ENCODE measurements around the gene CEP70. TPM values are rescaled to one million over a fixed set of nuclear protein-coding genes. Genes with fewer than 3 reads are reported as not detected.
"Not testable (repeated sequence)": the region's sequence is repeated elsewhere in the genome, so short reads cannot be mapped to it uniquely, and the experiment has no call there.

The CEP70 gene
- total RNA-seq, 1 experiment from 2014 or later: 35.3 TPM

DNA sequence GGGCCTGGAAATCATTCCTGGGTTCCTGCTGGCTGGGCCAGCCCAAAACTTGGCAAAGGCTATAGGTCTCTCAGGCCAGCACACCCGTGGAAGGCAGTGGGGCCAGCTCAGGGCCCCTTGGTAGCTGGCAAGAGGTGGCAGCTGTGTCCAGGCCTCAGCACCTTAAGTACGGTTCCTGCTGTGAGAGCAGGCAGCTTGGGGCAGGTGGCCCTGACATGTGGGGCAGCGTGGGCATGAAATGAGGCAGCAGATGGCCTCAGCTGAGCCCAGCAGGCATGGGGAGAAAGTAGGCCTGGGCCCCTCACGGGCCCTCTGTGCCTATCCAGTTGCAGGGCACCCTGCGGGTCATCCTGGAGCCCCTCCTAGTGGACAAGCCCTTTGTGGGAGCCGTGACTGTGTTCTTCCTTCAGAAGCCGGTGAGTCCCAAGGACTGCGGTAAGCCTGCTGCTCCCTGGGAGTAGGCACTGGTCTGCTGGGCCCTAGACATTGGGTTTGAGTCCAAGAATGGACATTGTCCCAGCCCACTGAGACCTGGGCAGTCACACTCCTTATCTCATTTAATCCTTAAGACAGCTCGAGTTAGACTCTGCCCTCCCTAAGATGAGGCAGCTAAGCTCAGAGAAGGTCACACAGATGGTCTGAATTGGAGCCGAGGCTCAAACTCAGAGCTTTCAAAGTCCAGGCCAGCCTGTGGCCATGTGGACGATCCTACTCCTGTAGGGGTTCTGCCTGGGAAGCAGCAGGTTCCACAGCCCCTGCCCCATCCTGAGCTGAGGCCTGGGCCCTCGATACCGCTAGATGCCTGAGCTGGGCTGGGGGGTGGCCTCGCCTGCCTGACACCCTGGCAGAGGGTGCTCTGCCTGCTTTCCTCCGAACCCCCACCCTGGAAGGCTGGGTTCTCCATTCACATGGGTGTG, 134.2 kb downstream of the CEP70 start:
- peak; percentile 47 for DNase-seq (ENCODE audit: low spot score)
- in situ Hi-C loops (cut with HindIII; ENCODE audit: low sequenced_read_pairs): no loop called here

DNA sequence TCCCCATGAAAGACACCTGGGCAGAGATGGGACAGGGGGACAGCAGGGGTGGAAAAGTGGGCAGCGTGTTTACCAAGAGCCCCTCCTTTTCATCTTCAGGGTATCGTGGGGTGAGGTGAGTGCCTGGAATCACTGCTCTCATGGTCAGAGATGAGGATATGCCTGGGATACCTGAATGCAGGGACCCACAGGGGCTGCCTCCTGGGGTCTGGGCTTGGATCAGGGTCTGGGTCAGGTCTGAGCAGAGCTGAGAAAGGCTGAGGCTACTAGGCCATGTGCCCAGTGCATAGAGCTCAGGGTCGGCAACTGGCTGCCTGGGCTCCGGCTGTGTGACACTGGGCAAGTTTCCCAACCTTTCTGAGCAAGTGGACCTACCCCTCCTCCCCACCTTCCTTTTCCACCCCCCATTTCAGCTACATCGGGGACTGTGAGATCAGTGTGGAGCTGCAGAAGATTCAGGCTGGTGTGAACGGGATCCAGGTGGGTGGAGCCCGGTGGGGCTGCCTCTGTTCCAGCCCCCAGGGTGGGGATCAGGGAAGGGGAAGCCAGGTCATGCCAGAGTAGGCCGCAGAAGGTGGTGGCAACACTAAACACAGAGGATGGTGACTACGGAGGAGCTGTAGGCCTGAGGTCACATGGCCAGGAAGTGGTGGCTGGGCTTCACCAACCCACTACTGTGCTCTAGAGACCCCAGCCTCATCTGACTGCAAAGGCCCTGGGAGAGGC, 135.1 kb downstream of the CEP70 start:
- in situ Hi-C loops (cut with HindIII; ENCODE audit: low sequenced_read_pairs): no loop called here
- DNase-seq (ENCODE audit: low spot score): no peak

DNA sequence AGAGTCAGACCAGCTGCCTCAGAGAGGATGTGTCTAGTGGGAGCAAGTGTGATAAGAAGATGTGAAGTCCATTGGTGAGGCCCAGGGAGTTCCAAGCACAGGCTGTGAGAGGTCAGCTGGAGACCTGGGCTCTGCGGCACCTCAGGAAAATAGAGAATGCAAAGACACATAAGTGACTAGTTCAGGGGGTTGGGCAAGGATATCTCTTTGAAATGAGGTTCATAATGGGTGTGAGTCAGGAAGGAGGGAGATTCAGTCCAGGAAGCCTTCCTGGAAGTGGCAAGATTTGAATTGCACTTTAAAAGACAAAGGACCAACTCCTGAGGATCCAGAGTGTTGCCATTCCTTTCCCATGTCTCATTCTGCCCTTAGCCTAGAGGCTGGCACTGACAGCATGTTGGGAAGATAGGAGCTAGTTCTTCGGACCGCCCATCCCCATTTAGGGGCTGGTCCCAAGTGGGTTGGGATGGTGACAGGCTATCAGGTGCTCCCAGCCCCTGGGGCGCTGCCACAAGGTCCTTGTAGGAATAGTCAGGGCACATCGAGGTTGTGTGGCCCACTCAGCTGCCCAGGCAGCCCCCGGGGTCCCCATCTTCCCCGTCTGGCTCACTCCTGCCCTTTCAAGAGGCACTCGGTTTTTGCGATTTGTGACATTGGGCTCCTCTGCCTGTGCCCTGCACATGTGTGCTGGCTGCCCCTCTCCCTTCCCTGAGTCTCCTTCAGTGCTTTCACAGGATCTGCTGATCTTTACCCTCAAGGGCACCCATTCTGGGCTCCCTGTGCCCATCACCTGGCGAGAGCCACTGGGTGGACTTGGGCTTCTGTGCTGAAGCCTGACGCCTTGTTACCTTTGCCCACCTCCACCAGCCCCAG, 136.0 kb downstream of the CEP70 start:
- DNase-seq (ENCODE audit: low spot score): no peak
- in situ Hi-C loops (cut with HindIII; ENCODE audit: low sequenced_read_pairs): no loop called here

DNA sequence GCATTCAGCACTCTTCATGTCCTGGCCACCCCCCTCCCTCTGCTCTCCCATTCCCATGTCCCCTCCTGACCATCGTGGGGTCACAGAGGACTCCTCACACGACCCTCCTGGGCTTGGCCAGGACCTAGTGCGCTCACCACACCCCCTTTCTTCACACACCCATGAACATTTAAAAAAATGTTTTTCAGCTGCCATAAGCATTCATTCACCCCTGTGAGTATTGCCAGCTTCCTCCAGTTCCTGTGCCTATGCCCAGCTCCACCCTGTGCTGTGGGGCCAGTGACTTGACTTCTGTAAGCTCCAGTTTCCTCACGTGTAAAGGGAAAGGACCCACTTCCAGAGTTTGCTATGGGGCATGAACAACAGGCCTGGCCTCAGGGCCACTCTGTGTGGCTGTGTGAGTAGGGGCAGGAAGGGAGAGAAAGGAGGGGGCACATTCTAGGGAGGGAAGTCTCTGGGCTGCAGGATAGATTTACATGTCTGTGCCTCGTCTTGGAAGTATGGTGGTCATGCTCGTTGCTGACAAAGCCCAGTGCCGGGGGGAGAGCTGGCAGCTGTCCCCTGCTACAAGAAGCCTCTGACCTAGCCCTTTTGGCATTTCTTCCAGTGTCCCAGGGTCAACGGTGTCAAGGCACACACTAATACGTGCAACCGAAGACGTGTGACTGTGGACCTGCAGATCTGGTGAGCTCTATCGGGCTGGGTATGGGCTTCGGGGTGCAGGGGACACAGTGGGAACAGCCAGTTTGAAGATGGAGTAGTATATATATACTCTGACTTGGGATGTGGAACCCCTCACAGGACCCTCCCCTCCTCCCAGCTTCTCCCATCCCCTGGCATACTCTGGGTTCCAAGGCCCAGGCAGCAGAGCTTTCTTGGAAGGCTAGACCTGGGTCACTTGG, 136.8 kb downstream of the CEP70 start:
- no peak for DNase-seq (ENCODE audit: low spot score)
- in situ Hi-C loops (cut with HindIII; ENCODE audit: low sequenced_read_pairs): no loop called here

DNA sequence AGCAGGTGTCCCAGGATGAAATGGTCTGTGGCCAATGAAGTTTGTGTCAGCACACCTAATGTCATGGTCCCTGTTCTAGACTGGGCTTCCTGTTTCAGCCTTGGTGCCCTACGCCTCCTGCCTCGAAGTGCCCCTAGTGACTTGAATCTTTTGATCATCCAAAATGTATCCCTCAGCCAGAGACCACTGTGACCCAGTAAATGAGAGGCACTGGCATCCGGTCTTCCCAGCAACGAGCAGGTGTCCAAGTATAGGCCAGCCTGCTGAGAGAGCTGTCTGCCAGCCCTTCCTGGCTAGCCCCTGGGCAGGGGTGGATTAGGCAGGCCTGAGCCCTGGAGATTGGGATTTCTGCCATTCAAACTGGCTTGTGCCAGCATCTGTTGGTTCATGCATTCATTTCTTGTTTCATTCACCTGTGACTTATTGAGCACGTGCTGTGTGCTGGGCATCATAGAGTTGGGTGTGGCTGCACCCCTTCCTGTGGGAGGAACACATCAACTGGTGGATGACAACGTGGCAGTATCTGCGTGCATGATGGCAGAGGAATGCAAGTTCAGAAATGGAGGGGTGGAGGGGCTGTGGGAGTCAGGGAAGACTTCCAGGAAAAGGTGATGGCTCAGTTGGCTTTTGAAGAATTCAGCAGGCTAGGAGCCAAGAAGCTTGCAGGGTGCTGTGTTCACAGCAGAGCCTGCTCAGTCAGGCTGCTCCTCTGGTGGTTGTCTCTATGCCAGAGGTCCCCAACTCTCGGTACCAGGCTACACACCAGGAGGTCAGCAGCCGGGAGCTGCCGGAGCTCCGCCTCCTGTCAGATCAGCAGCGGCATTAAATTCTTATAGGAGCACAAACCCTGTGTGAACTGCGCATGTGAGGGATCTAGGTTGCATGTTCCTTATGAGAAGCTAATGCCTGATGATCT, 138.0 kb downstream of the CEP70 start:
- in situ Hi-C loops (cut with HindIII; ENCODE audit: low sequenced_read_pairs): no loop called here
- DNase-seq (ENCODE audit: low spot score): peak; percentile 48

DNA sequence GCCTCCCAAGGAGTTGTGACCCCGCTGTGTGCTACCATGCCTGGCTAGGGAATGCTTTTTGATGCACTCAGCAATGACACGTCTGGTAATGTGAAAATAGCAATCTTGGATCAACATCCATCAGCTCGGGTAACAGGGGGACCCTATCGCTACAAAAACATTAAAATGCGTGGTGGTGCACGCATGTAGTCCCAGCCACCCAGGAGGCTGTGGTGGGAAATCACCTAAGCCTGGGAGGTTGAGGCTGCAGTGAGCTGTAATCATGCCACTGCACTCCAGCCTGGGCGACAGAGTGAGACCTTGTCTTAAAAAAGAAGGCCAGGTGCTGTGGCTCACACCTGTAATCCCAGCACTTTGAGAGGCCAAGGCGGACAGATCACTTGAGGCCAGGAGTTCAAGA, 140.1 kb downstream of the CEP70 start:
- in situ Hi-C loops (cut with HindIII; ENCODE audit: low sequenced_read_pairs): not testable (repeated sequence)

DNA sequence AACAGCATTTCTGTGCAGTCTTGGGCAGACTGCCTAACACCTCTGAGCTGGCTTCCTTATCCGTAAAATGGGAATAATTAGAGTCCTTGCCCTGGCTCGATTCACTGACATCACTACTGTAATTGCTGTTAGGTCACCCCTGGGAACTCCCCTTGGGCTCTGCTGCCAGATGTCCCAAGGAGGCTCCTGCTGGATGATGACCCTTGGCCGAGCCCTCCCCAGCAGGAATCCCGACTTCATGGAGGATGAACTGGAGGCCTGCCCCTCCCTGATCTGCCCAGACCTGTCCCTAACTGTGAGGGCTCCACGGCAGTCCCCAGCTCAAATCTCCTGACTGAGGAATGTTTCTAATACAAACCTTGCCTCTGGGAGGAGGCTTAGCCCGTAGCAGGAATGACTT, 141.6 kb downstream of the CEP70 start:
- in situ Hi-C loops (cut with HindIII; ENCODE audit: low sequenced_read_pairs): no loop called here
- DNase-seq (ENCODE audit: low spot score): no peak

More for the DNA sequence above, 140.1 kb downstream of the CEP70 start:
- not testable (repeated sequence) for DNase-seq (ENCODE audit: low spot score)

DNA sequence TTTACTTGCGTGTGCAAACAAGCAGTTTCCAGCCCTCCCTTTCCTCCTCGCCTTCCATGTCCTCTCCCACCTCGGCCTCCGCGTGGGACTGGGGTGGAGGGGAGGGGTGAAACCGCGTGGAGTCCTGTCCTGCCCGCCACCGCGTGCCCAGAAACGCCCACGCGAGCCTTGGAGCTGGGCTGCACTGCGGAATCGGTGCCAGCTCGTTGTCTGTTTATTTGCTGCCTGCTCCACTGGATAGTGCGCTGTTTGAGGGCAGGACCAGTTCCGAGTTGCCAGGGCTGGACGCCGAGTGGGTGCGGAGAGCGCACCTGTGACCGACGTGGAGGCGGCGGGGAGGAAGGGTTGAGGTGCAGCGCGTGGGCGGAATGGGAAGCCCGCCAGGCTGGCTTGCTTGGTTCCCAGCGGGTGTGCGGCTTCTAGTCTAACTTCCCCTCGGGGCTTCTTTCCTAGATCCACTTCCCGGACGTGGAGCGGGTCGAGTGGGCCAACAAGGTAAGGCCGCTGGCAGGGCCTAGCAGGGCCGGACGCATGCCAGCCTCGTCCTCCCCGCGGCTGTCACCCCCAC, 142.4 kb downstream of the CEP70 start:
- DNase-seq (ENCODE audit: low spot score): no peak
- in situ Hi-C loops (cut with HindIII; ENCODE audit: low sequenced_read_pairs): no loop called here

DNA sequence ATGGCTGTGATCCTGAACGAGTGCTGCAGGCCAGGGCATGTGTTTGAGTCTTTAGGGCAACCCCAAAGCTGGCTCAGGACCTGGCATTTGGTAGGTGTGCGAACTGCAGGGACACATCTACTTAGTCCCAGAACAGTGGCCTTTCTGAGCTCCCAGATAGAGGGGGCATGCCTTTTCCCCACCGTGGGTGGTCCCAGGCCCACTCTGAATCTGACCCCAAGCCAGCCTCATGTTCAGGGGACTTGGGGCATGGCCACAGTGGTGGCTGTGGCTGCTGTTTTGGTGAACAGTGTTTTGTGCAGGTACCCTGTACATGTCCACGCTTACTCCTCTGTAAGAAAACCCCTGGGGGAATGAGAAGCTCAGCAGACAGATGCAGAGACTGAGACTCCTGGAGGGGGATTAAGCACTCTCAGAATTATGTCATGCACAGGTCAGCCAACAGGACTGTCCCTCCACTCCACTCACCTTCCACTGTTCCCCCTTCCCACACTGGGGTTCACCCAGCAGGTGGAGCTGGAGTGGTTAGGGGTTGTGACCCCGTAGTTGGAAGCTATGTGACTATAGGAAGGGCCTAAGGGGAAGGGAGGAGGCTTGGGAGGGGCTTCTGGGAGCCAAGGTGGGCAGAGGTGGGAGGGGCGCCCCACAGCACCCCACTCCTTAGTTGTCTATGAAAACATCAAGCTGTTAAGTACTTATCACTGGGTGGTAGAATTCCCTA, 143.2 kb downstream of the CEP70 start:
- in situ Hi-C loops (cut with HindIII; ENCODE audit: low sequenced_read_pairs): no loop called here
- DNase-seq (ENCODE audit: low spot score): no peak

DNA sequence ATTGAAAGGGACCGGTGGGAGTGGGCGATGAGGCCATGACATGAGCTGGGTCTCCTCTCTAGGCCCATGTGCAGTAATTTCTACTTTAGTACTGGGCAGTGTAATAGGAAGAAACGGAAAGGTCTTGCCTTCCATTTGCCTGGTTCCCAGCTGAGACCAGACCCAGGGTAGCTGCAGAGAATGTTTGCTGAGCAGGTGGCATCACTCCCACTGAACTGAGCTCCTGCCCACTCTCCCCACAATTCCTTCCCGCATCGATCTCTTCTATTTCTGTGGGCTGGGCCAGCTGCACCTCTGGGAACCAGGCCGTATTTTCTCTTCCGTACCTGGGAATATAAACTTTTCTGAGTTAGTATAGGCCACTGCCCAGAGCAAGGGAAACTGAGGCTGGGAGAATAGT, 143.9 kb downstream of the CEP70 start:
- DNase-seq (ENCODE audit: low spot score): no peak

DNA sequence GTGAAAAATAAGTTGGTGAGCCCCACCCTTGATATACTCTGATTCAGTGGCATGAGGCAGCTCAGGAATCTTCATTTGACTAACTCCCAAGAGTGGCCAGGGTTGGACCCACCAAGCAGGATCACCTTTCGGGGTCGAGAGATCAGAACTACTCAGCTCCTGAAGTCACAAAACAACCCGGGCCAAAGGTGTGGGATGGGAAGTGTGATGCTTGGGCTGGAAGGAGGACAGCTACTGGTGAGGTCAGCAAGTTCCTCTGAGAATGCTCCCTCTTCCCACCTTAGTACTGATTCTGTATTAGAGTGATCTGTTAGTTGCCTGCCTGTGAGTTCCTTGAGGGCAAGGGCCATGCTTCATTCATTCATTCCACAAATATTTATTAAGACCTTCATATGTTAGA, 144.6 kb downstream of the CEP70 start:
- DNase-seq (ENCODE audit: low spot score): no peak

More for the DNA sequence above, 143.9 kb downstream of the CEP70 start:
- in situ Hi-C loops (cut with HindIII; ENCODE audit: low sequenced_read_pairs): no loop called here

DNA sequence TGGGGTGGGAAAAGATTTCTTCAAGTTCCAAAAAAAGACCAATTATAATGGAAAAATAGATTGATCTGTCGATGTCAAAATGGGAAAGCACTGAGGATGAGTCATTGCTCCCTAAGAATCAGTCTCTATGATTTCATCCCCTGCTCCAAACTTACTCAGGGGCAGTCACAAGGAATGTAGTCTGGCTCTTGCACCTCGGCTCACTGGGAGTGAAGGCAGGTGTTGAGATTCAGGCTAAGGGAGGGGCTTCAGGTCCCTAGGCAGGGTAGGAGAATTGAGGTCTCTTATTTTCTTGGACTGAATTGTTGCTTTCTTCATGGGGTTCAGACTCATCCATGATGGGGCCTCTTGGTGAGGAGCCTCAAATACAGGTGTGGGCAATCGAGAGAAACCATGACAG, 145.4 kb downstream of the CEP70 start:
- DNase-seq (ENCODE audit: low spot score): no peak
- in situ Hi-C loops (cut with HindIII; ENCODE audit: low sequenced_read_pairs): no loop called here

More for the DNA sequence above, 144.6 kb downstream of the CEP70 start:
- in situ Hi-C loops (cut with HindIII; ENCODE audit: low sequenced_read_pairs): no loop called here

DNA sequence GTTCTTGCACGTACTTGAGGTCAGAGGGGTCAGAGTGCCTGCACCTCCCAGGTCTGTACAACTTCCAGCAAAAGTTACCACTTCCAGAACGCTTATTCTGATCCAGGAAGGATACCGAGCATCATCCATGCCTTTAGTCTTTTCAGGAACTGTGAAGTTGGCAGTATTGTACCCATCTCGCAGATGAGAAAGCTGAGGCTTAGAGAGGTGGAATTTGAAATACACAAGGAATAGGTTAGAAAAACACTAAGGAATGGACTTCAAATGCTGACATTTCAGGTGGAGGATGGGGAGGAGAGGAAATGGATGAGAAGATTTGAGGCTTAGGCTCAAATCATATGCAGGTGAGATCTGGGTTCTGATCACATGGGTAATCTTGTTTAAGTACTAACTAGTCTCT, 148.4 kb downstream of the CEP70 start:
- in situ Hi-C loops (cut with HindIII; ENCODE audit: low sequenced_read_pairs): no loop called here
- no peak for DNase-seq (ENCODE audit: low spot score)

DNA sequence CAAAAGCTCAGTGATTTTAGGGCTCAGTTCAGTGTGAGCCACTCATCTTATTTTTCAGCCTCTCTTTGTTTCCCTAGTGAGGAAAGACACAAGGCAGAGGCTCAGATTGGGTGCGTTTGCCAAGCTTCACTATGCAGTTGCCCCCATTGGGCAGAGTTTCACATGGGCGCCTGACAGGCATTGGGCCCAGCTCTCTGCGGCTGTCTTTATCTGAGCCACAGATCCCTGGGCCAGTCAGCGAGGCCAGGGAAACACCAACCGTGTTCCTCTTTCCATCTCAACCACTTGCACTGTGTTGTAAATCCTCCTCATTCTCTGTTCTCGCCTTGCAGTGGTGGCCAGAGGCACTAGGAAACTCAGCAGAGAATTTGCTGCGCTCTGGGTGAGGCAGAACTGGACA, 148.8 kb downstream of the CEP70 start:
- in situ Hi-C loops (cut with HindIII; ENCODE audit: low sequenced_read_pairs): no loop called here
- no peak for DNase-seq (ENCODE audit: low spot score)
